BE2C (cell line): Measurements from ENCODE around the gene HOXA13.
A peak's percentile ranks its signal among the peaks of the same experiment; 100 is the strongest.

Experiments
- DNase-seq: peaks from one replicate; pipeline ENCODE4 v3.0.0-alpha.2; 2020
- H3K27me3 ChIP-seq: fragments of 250-450 bp; sonication (Bioruptor Pico); 2 replicates; pipeline ENCODE4 v1.5.1; 2020; ENCODE audit warnings: mild to moderate bottlenecking
- H3K36me3 ChIP-seq: fragments of 250-450 bp; sonication (Bioruptor Pico); 2 replicates; pipeline ENCODE4 v1.5.1; 2020; ENCODE audit warnings: mild to moderate bottlenecking
- H3K4me1 ChIP-seq: fragments of 250-450 bp; sonication (Bioruptor Pico); 2 replicates; pipeline ENCODE4 v1.5.1; 2020
- H3K4me3 ChIP-seq: 2 replicates; pipeline ENCODE4 v1.5.1; 2011; ENCODE audit warnings: low read depth, low read length
- H3K9me3 ChIP-seq: fragments of 250-450 bp; sonication (Bioruptor Pico); 2 replicates; pipeline ENCODE4 v1.5.1; 2020
- CTCF ChIP-seq: IDR thresholded peaks from 2 replicates; pipeline ENCODE4 v1.5.1; 2012; ENCODE audit warnings: mild to moderate bottlenecking, low read depth, low read length

Gene HOXA13

DNA sequence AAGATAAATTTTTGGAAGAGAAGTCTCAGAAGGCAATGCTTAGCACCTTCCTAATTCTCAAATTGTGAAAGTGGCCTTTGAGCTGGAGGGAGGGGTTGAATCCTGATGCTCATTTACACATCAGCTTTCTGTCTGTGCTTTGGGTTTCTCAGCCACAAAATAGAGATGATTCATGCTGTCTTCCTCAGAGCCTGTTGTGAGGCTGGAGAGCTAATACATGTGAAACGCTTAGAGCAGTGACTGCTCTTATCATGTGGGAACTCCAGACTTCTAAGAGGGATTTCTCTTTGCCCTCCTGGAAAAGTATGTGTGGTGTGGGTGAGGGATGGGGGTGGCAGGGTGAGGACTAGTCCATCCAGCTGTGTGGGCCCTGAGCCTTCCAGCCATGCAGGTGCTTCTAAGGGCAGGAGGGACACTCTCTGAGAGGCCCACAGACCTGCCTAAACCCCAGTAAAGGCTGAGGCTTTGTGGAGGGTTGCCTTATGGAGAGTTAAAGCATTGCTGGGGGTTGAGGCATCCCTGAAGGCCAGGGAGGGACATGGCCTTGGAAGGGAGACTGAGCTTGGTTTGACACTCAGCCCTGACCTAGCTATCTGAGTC is 37.9 kb upstream of the HOXA13 start:
- H3K4me3 ChIP-seq: no peak overlapping the region

GRCh38 chr7:27235387-27236311 is 35.8 kb upstream of the HOXA13 start:
- Histone ChIP-seq H3K27me3 (peaks cover 45% of the 10 kb centered on the region), H3K4me1 (no peaks in the 10 kb centered on the region), H3K9me3 (no peaks in the 10 kb centered on the region), H3K36me3 (no peaks in the 10 kb centered on the region), H3K4me3 (peak overlapping the region; percentile 55)
- peak; percentile 50 for TF ChIP-seq CTCF
- peak; percentile 83 for DNase-seq

More for the DNA sequence above, 37.9 kb upstream of the HOXA13 start:
- DNase-seq: no peak
- Histone ChIP-seq H3K9me3 (no peaks in the 10 kb centered on the region), H3K36me3 (no peaks in the 10 kb centered on the region), H3K4me1 (no peaks in the 10 kb centered on the region), H3K27me3 (peaks cover 67% of the 10 kb centered on the region)
- no peak for TF ChIP-seq CTCF

GRCh38 chr7:27229448-27229847 is 29.6 kb upstream of the HOXA13 start:
- Histone ChIP-seq H3K4me1 (no peaks in the 10 kb centered on the region), H3K36me3 (no peaks in the 10 kb centered on the region), H3K9me3 (no peaks in the 10 kb centered on the region), H3K4me3 (no peak overlapping the region), H3K27me3 (peaks cover 47% of the 10 kb centered on the region)
- no peak for TF ChIP-seq CTCF
- DNase-seq: no peak

DNA sequence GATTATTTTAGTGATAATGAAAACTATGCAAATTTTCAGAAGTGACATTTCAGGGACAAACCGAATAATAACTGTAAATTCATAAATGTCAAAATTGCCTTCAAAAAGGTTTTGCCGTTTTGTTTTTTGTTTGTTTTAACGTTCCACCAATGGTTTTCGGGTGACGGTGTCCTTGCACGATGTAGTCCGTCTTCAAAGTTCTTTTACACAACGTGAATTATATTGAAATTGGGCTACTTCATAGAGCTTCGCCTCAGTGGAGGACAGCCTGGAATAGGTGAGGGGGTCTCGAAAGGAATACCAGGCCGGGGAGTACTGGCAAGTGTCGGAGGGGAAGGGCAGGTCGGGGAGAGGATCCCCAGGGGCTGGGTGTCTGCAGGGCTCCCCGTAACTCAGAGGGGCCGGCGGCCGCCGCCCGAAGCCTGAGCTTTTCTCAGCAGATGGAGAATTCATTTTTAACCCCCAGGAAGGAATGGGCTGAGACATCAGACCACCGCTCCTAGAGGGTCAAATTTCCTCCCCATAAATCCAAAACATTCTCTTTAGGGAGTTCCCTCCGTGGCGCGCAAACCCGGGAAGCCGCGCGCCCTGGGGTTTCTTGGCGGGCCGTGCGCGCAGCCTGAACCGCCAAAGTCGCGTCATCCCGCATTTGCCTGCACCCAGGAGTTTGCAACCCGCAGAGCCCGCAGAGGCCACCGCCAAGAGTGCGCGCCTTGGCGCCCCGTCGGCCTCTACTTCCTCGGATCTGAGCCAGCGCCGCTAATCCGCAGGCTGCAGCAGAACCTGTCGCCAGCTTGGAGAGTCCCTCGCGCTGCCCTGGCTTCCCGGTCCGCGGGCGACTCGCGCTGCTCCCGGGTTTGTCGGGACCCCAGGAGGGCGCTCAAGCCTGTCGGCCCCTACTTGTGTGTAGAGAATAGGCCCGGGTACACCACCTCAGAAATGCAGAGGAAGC is 25.4 kb upstream of the HOXA13 start:
- Histone ChIP-seq H3K36me3 (no peaks in the 10 kb centered on the region), H3K4me1 (no peaks in the 10 kb centered on the region), H3K4me3 (no peak overlapping the region), H3K9me3 (no peaks in the 10 kb centered on the region), H3K27me3 (peaks cover 89% of the 10 kb centered on the region)
- TF ChIP-seq CTCF: no peak
- no peak for DNase-seq

- no peaks in the 10 kb centered on the region for H3K9me3 ChIP-seq
- H3K27me3 ChIP-seq: peaks cover 95% of the 10 kb centered on the region
- H3K4me1 ChIP-seq: no peaks in the 10 kb centered on the region
- no peak for TF ChIP-seq CTCF
- no peak overlapping the region for H3K4me3 ChIP-seq
- DNase-seq: no peak
- no peaks in the 10 kb centered on the region for H3K36me3 ChIP-seq
Observed at GRCh38 chr7:27223941-27224575, 24.2 kb upstream of the HOXA13 start.
